Measurements from ENCODE around the gene JAZF1.

Gene JAZF1

GRCh38 chr7:28104811-28105210, 75.8 kb downstream of the JAZF1 start:
- no peak overlapping the region for H3K4me3 ChIP-seq (ENCODE audit: low read depth, low read length)
- no peak for DNase-seq (ENCODE audit: low read depth)
- no peak for TF ChIP-seq CTCF (IDR thresholded peaks at IDR 0.05; ENCODE audit: low read depth, low read length, missing control alignments)

GRCh38 chr7:28104041-28104541, 76.5 kb downstream of the JAZF1 start:
- no peak for TF ChIP-seq CTCF (IDR thresholded peaks at IDR 0.05; ENCODE audit: low read depth, low read length, missing control alignments)
- DNase-seq (ENCODE audit: low read depth), result no peak
- no peak overlapping the region for H3K4me3 ChIP-seq (ENCODE audit: low read depth, low read length)

GRCh38 chr7:28102797-28103196, 77.8 kb downstream of the JAZF1 start:
- TF ChIP-seq CTCF (IDR thresholded peaks at IDR 0.05; ENCODE audit: low read depth, low read length, missing control alignments), result no peak
- DNase-seq (ENCODE audit: low read depth), result no peak
- no peak overlapping the region for H3K4me3 ChIP-seq (ENCODE audit: low read depth, low read length)

DNA sequence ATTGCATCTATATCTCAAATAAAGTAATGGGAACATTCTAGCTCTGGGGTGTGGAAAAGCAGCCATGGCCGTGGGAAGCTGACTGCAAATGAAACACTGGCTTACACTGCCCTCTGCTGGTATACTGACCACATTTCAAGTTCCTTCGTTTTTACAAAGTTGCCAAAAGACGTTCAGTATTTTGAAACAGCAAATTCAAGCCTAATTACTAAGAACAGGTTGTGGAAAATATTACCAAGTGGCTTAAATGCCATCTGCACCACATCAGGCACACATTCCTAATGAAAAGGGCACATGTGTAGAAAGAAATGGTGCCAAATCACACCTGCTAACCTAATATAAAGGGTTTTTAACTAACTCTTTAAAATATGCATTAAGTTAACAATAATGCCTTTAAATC, 83.9 kb downstream of the JAZF1 start:
- peak; percentile 80 for TF ChIP-seq CTCF (IDR thresholded peaks at IDR 0.05; ENCODE audit: low read depth, low read length, missing control alignments)
- no peak overlapping the region for H3K4me3 ChIP-seq (ENCODE audit: low read depth, low read length)
- DNase-seq (ENCODE audit: low read depth), result no peak

- DNase-seq (ENCODE audit: low read depth), result no peak
- no peak overlapping the region for H3K4me3 ChIP-seq (ENCODE audit: low read depth, low read length)
- TF ChIP-seq CTCF (IDR thresholded peaks at IDR 0.05; ENCODE audit: low read depth, low read length, missing control alignments), result no peak
Observed at GRCh38 chr7:28095231-28095630, 85.4 kb downstream of the JAZF1 start.

DNA sequence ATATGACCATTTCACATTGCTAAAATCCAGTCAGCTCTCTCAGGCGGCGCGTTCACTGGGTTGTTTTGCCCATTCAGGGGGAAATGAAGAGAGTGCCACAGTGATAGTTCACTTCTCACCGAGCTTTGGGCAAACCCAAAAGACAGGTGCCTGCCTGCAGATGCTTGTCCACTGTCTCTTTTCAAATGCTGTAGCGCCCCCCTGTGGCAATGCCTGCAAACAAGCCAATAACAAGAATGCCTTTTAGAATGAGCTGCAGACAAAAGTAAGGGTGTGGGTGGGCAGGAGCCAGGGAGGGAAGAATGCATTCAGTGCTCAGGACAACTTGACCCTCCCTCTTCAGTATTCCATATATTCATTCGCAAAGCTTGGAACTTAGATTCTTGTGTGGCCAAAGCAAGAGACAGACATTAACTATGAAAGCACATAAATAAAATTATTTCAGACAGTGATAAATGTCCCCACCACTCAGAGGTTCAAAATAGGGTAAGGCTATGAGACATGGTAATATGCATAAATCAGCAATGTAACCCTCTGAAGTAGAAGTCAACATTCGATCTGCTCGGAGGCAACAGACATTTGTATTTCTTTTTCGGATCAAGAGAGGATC, 86.9 kb downstream of the JAZF1 start:
- TF ChIP-seq CTCF (IDR thresholded peaks at IDR 0.05; ENCODE audit: low read depth, low read length, missing control alignments), result peak; percentile 57
- no peak overlapping the region for H3K4me3 ChIP-seq (ENCODE audit: low read depth, low read length)
- no peak for DNase-seq (ENCODE audit: low read depth)

- DNase-seq (ENCODE audit: low read depth), result no peak
- no peak overlapping the region for H3K4me3 ChIP-seq (ENCODE audit: low read depth, low read length)
- no peak for TF ChIP-seq CTCF (IDR thresholded peaks at IDR 0.05; ENCODE audit: low read depth, low read length, missing control alignments)
Observed at GRCh38 chr7:28091190-28091589, 89.4 kb downstream of the JAZF1 start.
